Activated naive CD8-positive, alpha-beta T cell treated with anti-CD3 and anti-CD28 coated beads, Interleukin-2, amount 10 ng/mL, durations not matched to agents 7 days and 5 days (primary cell): ENCODE measurements around the gene INTS6. TPM values are rescaled to one million over a fixed set of nuclear protein-coding genes. Genes with fewer than 3 reads are reported as not detected.

Experiments
- ATAC-seq: fragments of 150-1000 bp; cut with Tn5 transposase; one replicate; pipeline ENCODE4 v1.10.0; 2021; ENCODE audit warnings: low read depth, moderate library complexity
- POLR2A ChIA-PET: fragments of 350-600 bp; sonication (Branson Sonifier 250); formaldehyde crosslinking; loops from one replicate; lab custom pipeline; 2021; ENCODE audit warnings: antibody characterized with exemption; lab: Charles Lee
- DNase-seq: peaks from one replicate; pipeline ENCODE4 v3.0.0; 2021
- H3K27ac Mint-ChIP-seq: one replicate; pipeline ENCODE4 v1.8.0; 2022; ENCODE audit warnings: mild to moderate bottlenecking, mixed read lengths
- H3K27me3 Mint-ChIP-seq: one replicate; pipeline ENCODE4 v1.8.0; 2022; ENCODE audit warnings: mild to moderate bottlenecking, moderate library complexity, mixed read lengths
- H3K36me3 Mint-ChIP-seq: one replicate; pipeline ENCODE4 v1.8.0; 2021; ENCODE audit warnings: mild to moderate bottlenecking, mixed read lengths
- H3K4me1 Mint-ChIP-seq: one replicate; pipeline ENCODE4 v1.8.0; 2021; ENCODE audit warnings: mixed read lengths
- H3K4me3 Mint-ChIP-seq: one replicate; pipeline ENCODE4 v1.8.0; 2022; ENCODE audit warnings: mild to moderate bottlenecking, moderate library complexity, mixed read lengths
- H3K9me3 Mint-ChIP-seq: one replicate; pipeline ENCODE4 v1.8.0; 2021; ENCODE audit warnings: mixed read lengths
- total RNA-seq, 2 experiments: library from RNA; stranded (reverse); gene quantifications; one replicate each; pipeline ENCODE4 v1.2.3, GENCODE V29; 2021

The INTS6 gene, protein sequence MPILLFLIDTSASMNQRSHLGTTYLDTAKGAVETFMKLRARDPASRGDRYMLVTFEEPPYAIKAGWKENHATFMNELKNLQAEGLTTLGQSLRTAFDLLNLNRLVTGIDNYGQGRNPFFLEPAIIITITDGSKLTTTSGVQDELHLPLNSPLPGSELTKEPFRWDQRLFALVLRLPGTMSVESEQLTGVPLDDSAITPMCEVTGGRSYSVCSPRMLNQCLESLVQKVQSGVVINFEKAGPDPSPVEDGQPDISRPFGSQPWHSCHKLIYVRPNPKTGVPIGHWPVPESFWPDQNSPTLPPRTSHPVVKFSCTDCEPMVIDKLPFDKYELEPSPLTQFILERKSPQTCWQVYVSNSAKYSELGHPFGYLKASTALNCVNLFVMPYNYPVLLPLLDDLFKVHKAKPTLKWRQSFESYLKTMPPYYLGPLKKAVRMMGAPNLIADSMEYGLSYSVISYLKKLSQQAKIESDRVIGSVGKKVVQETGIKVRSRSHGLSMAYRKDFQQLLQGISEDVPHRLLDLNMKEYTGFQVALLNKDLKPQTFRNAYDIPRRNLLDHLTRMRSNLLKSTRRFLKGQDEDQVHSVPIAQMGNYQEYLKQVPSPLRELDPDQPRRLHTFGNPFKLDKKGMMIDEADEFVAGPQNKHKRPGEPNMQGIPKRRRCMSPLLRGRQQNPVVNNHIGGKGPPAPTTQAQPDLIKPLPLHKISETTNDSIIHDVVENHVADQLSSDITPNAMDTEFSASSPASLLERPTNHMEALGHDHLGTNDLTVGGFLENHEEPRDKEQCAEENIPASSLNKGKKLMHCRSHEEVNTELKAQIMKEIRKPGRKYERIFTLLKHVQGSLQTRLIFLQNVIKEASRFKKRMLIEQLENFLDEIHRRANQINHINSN
- 10 to 100 TPM; 45.5 to 49.7 TPM for total RNA-seq

DNA sequence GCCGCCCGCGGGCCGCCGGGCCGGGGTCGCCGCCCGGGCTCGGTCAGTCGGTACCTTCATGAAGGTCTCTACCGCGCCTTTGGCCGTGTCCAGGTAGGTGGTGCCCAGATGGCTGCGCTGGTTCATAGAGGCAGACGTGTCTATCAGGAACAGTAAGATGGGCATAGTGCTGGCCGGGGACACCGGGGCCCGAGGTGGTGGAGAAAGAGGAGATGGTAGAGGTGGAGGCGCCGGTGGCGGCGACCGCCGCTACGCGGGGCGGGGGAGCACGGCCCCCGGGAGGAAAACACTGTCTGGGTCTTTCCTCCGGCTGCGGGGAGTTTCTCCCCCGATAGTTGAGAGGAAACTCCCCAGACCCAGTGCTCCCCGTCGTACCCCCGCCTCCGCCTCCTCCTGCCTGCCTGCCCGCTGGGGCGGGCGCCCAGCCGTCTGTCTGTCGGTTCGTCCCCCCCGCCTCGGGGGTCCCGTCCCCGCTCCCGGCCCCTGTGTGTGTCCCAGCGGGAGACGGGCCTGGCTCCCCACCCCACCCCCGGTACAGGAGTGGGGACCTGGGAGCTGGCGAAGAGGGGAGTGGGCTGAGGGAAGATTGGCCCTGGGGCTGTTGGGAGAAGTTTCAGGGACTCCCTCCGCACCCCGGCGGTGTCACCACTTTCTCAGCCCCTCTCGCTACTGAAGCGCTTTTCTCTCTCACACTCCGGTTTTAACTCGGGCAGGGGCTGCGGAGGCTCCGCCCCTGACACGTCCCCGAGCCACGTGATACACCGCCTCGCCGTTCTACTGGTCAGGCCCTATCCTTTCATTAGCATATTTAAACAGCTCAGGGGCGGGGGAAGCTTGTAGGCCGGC is at the start of gene INTS6:
Gene INTS6, minus strand, starts transcription at position 676 of the 846 bp plus-strand sequence. Its CDS starts 511 bp downstream, at position 165.
- peaks cover 2% of the 10 kb centered on the region for H3K9me3 Mint-ChIP-seq
- no peaks in the 10 kb centered on the region for H3K27me3 Mint-ChIP-seq
- H3K4me1 Mint-ChIP-seq: peaks cover 32% of the 10 kb centered on the region
- H3K4me3 Mint-ChIP-seq: peak within 1 kb of the TSS; percentile 93
- H3K36me3 Mint-ChIP-seq: peaks cover 40% of the 10 kb centered on the region
- ATAC-seq (peak; percentile 83), DNase-seq (peak; percentile 97)
- POLR2A ChIA-PET: interaction anchor here (0.6 to 4.5 kb wide), 54 partner anchors 8 to 1200 kb away, joined by 3 to 73 read pairs (median 5); partner anchors contain the start of genes DHRS12, SUGT1 and WDFY2
- peak within 1 kb of the TSS; percentile 98 for H3K27ac Mint-ChIP-seq

DNA sequence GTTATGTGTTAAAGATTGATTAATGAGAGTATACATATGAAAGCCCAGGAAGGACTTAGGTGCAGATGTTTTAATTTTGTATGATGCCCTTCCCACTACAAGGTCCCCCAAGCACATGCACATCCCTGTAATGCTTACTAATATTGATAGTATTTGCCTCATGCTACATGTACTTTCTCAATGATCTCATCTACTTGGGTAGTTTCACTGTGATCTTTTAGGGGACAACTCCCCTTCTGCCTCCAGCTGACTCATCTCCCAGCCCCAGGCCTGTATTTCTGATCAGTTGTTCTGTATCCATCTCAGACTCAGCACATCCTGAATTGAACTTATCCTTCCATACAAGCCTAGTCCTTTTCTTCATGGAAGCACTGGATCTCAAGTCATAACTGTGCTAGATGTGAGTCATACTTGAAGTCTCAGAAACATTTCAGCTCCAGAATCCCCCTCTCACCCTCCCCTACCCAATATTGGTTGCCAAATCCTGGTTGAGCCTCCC is 49.4 kb upstream of the INTS6 start:
- peaks cover 9% of the 10 kb centered on the region for H3K4me1 Mint-ChIP-seq
- no peaks in the 10 kb centered on the region for H3K36me3 Mint-ChIP-seq
- POLR2A ChIA-PET: no interaction called here
- H3K4me3 Mint-ChIP-seq: no peak overlapping the region
- ATAC-seq (no peak), DNase-seq (no peak)
- H3K27me3 Mint-ChIP-seq: no peaks in the 10 kb centered on the region
- H3K27ac Mint-ChIP-seq: no peak overlapping the region
- peaks cover 3% of the 10 kb centered on the region for H3K9me3 Mint-ChIP-seq

DNA sequence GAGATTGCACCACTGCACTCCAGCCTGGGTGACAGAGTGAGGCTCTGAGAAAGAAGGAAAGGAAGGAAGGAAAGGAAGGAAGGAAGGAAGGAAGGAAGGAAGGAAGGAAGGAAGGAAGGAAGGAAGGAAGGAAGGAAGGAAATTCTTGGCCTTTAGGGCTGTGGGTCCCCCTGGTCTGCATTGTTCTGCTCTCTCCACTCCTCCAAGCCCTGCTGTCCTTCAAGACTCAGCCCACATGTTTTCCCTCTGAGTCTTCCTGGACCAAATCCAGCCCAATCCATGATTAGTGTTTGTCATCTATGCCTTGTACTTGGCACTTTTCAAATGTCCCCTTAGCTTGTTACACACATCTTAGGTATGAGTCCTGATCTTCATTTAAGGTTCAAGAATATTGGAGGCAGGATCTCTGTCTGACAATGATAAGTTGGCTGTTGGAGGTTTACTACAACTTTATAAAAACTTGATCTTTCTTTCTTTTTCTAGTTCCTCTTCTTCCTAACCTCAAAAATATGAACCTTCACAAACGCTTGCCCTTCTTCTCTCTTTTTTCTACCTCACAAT is 48.8 kb upstream of the INTS6 start:
- Mint-ChIP-seq H3K27me3 (peaks cover under 1% of the 10 kb centered on the region), H3K4me3 (no peak overlapping the region), H3K4me1 (peaks cover 9% of the 10 kb centered on the region), H3K9me3 (peaks cover 3% of the 10 kb centered on the region), H3K27ac (no peak overlapping the region), H3K36me3 (no peaks in the 10 kb centered on the region)
- POLR2A ChIA-PET: no interaction called here
- ATAC-seq (no peak), DNase-seq (no peak)

DNA sequence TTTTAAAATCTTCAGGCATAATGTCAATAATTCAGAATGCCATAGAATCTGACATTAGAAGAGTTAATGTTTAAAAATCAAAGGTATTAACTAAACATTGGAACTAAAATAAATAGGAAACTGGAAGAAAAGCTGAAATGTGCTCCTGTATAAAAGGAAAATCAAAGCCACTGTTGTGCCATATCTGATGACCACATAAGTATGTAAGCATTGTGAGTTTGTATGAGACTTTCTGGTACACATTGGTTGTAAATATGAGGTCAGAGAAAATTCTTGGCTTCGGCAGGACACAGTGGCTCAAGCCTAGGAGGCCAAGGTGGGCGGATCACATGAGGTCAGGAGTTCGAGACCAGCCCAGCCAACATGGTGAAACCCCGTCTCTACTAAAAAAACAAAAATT is 48.3 kb upstream of the INTS6 start:
- H3K27ac Mint-ChIP-seq: no peak overlapping the region
- no peak overlapping the region for H3K4me3 Mint-ChIP-seq
- DNase-seq (no peak), ATAC-seq (no peak)
- peaks cover 6% of the 10 kb centered on the region for H3K27me3 Mint-ChIP-seq
- no peaks in the 10 kb centered on the region for H3K36me3 Mint-ChIP-seq
- peaks cover 9% of the 10 kb centered on the region for H3K4me1 Mint-ChIP-seq
- POLR2A ChIA-PET: no interaction called here
- H3K9me3 Mint-ChIP-seq: peaks cover 3% of the 10 kb centered on the region

DNA sequence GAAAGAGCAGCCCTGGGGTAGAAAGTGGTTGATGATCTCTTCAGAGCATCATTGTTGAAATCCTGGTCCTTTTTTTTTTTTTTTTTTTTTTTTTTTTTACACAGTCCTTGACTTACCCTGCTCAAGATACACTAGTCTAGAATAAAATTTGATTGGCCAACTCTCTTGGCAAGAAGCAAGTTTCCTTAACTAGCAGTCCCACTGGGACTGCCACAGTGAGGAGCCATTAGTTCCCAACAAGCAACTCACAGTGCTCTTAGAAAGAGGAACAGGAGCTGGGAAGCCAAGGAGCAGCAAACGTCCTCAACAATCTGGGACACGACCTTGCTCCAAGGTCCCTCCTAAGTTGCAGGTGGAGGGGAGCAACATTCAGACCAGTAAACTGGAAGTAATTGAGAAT is 47.9 kb upstream of the INTS6 start:
- Mint-ChIP-seq H3K27ac (no peak overlapping the region), H3K36me3 (no peaks in the 10 kb centered on the region), H3K4me3 (no peak overlapping the region), H3K9me3 (peaks cover 3% of the 10 kb centered on the region), H3K4me1 (peaks cover 9% of the 10 kb centered on the region), H3K27me3 (peaks cover 9% of the 10 kb centered on the region)
- no peak for ATAC-seq
- DNase-seq: no peak
- POLR2A ChIA-PET: no interaction called here

DNA sequence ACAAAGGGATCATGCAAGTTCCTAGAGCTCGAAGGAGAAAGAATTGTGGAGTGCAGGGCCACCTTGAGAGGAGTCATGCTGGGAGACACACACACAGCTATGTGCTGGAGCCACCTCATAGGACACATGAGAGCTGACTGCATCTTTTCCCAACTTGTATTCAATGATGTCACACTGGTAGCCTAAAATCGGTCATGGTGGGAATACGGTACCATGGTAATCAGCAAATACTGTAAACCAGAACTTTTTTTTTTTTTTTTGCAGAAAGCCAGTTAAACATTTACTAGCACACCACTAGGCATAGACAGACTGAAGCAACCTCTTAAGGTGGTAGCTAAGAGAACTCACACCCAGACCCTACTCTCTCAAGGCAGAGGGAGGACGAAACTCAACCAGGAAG is 47.0 kb upstream of the INTS6 start:
- DNase-seq (no peak), ATAC-seq (no peak)
- Mint-ChIP-seq H3K27ac (no peak overlapping the region), H3K27me3 (peaks cover 9% of the 10 kb centered on the region), H3K36me3 (no peaks in the 10 kb centered on the region), H3K4me1 (peaks cover 9% of the 10 kb centered on the region), H3K9me3 (peaks cover 3% of the 10 kb centered on the region), H3K4me3 (no peak overlapping the region)
- POLR2A ChIA-PET: no interaction called here

DNA sequence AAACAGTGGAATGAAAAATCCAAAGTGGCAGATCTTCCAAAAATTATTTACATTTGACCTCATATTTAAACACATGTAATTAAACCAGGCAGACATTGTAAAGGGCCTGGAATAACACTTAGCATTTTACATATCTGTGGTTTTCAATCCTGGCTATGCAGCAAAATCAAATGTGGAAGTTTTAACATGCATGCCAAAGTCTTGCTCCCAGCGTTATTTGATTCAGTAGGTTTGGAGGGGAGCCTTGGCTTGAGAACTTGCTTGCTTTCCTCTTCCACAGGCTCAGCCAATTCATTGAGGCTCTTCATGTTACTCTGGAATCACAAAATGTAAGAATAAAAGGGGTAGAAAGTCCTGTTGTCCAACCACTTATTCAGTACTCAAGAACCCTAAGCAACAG is 42.5 kb upstream of the INTS6 start:
- Mint-ChIP-seq H3K36me3 (no peaks in the 10 kb centered on the region), H3K9me3 (peaks cover 3% of the 10 kb centered on the region), H3K27me3 (peaks cover 13% of the 10 kb centered on the region), H3K4me1 (no peaks in the 10 kb centered on the region), H3K27ac (no peak overlapping the region), H3K4me3 (no peak overlapping the region)
- DNase-seq (no peak), ATAC-seq (no peak)
- POLR2A ChIA-PET: no interaction called here

DNA sequence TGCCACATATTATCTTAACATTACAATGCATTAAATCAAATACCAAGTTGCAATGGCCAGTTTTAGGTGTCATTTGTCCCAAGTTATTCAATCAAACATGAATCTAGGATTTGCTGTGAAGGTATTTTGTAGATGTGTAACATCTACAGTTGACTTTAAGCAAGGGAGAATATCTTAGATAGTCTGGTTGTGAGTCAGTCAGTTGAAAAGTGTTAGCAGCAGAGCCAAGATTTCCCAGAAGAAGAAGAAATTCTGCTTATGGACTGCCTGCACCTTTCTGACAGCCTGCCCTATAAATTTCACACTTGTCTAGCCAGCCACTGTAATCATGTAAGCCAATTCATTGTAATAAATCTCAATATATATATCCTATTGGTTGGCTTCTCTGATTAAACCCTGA is 41.3 kb upstream of the INTS6 start:
- POLR2A ChIA-PET: no interaction called here
- ATAC-seq: no peak
- H3K27ac Mint-ChIP-seq: no peak overlapping the region

DNA sequence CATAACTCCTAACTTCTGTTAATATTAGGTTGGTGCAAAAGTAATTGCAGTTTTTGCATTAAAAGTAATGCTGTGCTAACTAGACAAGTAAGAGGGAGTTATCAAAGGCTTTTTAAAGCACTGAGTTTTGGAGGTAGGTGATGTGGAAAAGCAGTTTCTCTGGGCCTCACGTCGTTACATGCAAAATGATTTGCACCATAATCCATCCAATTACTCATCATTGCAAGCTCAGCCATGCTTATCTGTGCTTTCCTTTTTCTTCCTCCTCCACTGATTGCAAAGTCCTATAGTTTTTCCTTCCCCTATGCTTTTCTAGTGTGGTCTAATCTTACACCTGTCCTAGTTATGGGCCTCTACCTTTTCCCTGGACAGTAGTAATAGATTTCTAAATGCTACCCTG is 35.4 kb upstream of the INTS6 start:
- no peaks in the 10 kb centered on the region for H3K36me3 Mint-ChIP-seq
- POLR2A ChIA-PET: no interaction called here
- no peaks in the 10 kb centered on the region for H3K4me1 Mint-ChIP-seq
- no peak overlapping the region for H3K4me3 Mint-ChIP-seq
- H3K9me3 Mint-ChIP-seq: peaks cover 8% of the 10 kb centered on the region
- DNase-seq: no peak
- ATAC-seq: no peak
- H3K27me3 Mint-ChIP-seq: peaks cover 2% of the 10 kb centered on the region
- no peak overlapping the region for H3K27ac Mint-ChIP-seq

More for the DNA sequence above, 41.3 kb upstream of the INTS6 start:
- no peaks in the 10 kb centered on the region for H3K4me1 Mint-ChIP-seq
- H3K36me3 Mint-ChIP-seq: no peaks in the 10 kb centered on the region
- no peak overlapping the region for H3K4me3 Mint-ChIP-seq
- H3K27me3 Mint-ChIP-seq: peaks cover 13% of the 10 kb centered on the region
- no peaks in the 10 kb centered on the region for H3K9me3 Mint-ChIP-seq
- DNase-seq: no peak

DNA sequence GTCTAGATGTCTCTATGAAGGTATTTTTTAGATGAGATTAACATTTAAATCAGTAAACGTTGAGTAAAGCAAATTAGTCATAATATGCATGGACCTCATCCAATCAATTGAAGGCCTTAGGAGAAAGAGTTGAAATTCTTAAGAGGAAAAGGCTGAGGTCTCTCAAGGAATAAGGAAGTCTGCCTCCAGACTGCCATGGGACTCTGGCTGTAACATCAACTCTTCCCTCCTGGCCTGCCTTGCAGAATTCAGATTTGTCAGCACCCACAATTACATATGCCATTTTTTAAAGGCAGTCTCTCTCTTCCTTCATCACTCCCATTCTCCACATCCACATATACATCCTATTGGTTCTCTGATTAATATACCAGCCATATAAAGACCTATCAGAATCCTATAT is 28.8 kb upstream of the INTS6 start:
- no peak overlapping the region for H3K4me3 Mint-ChIP-seq
- H3K27me3 Mint-ChIP-seq: peaks cover 1% of the 10 kb centered on the region
- DNase-seq (no peak), ATAC-seq (no peak)
- no peak overlapping the region for H3K27ac Mint-ChIP-seq
- no peaks in the 10 kb centered on the region for H3K36me3 Mint-ChIP-seq
- POLR2A ChIA-PET: no interaction called here
- peaks cover 10% of the 10 kb centered on the region for H3K9me3 Mint-ChIP-seq
- H3K4me1 Mint-ChIP-seq: no peaks in the 10 kb centered on the region

DNA sequence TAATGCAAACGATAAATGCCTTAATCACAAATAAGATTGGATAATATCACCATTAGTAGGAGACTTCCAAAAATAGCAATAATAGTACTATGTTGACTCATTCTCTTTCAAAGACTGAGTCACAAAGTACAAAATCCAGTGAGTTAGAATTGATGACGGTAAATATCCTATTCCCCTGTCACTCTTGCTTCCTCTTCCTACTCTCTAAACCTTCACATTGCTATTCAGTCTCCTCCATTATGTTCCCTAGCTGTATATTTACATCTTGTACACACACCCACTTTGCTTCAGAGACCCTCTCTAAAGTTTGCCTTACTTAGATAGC is 26.3 kb upstream of the INTS6 start:
- Mint-ChIP-seq H3K27me3 (peaks cover 5% of the 10 kb centered on the region), H3K4me1 (peaks cover 6% of the 10 kb centered on the region), H3K27ac (no peak overlapping the region), H3K9me3 (peaks cover 10% of the 10 kb centered on the region), H3K4me3 (no peak overlapping the region), H3K36me3 (peaks cover 3% of the 10 kb centered on the region)
- ATAC-seq: no peak
- POLR2A ChIA-PET: no interaction called here
- DNase-seq: no peak

DNA sequence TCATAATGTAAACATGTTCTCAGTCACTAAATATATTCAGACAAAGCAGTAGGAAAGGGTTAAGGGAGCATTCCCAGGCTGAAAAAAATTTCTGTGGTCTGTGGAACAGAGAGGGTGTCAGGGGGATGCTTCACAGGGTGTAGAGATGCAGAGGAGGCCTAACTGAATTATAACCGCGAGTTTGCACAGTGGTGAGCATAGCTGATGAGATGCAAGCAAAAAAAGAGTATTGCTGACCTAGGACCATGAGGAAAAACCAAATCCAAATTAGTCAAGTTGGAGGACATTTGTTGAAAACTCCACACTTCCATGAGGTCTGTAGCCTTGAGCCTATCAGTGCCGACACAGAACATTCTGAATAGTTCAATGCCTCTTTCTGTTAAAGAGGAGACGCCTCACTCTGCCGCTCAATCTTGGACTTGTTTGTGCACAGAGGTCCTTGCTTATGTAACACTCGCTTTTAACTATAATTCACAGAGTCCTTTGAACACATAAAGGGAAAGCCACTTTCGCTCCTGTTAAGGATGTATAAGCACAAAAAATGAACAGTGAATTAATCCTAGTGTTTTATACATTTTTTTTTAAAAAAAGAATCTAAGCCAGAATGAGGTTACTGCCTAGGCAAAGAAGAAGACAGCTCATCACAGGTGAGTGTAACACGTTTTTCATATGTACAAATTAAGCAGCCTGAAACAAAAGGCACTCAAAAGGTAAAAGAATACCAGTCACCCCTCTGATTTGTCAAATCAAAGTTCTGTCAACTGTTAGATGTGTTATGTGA is 25.8 kb upstream of the INTS6 start:
- POLR2A ChIA-PET: no interaction called here
- no peak overlapping the region for H3K27ac Mint-ChIP-seq
- H3K36me3 Mint-ChIP-seq: peaks cover 3% of the 10 kb centered on the region
- peaks cover 6% of the 10 kb centered on the region for H3K4me1 Mint-ChIP-seq
- H3K4me3 Mint-ChIP-seq: no peak overlapping the region
- ATAC-seq: no peak
- DNase-seq: no peak
- H3K9me3 Mint-ChIP-seq: peaks cover 6% of the 10 kb centered on the region
- peaks cover 5% of the 10 kb centered on the region for H3K27me3 Mint-ChIP-seq
